Nephron (organoid): ENCODE results near the gene IL17RB.
A peak's percentile ranks its signal among the peaks of the same experiment; 100 is the strongest.

Source experiments
- H3K27ac Mint-ChIP-seq, 3 experiments: 2 replicates each; pipeline ENCODE4 v1.8.0; 2020; ENCODE audit warnings: mixed read lengths in 3 of 3, mild to moderate bottlenecking in 2 of 3, moderate library complexity in 1 of 3
- H3K27me3 Mint-ChIP-seq: 2 replicates; pipeline ENCODE4 v1.8.0; 2021; ENCODE audit warnings: low read depth, mild to moderate bottlenecking, moderate library complexity, mixed read lengths
- H3K36me3 Mint-ChIP-seq: 2 replicates; pipeline ENCODE4 v1.8.0; 2020; ENCODE audit warnings: low read depth, mixed read lengths
- H3K4me1 Mint-ChIP-seq: 2 replicates; pipeline ENCODE4 v1.8.0; 2020; ENCODE audit warnings: mixed read lengths
- H3K4me3 Mint-ChIP-seq, 3 experiments: 2 replicates each; pipeline ENCODE4 v1.8.0; 2020; ENCODE audit warnings: mild to moderate bottlenecking in 3 of 3, mixed read lengths in 3 of 3, moderate library complexity in 2 of 3
- H3K9me3 Mint-ChIP-seq: 2 replicates; pipeline ENCODE4 v1.8.0; 2020; ENCODE audit warnings: mixed read lengths
- CTCF ChIP-seq, 3 experiments: fragments of 200-600 bp; sonication (generic); IDR thresholded peaks; one replicate each; pipeline ENCODE4 v1.5.0; 2021; ENCODE audit warnings: antibody characterized with exemption in 3 of 3; ENCODE audit not compliant: unreplicated experiment in 3 of 3

IL17RB gene

GRCh38 chr3:53837331-53837730 is 9.0 kb upstream of the IL17RB start:
- Mint-ChIP-seq H3K4me3 (no peak overlapping the region), H3K4me1 (no peaks in the 10 kb centered on the region), H3K36me3 (no peaks in the 10 kb centered on the region), H3K9me3 (no peaks in the 10 kb centered on the region), H3K27ac (no peak overlapping the region), H3K27me3 (peaks cover 6% of the 10 kb centered on the region)
- no peak for TF ChIP-seq CTCF (IDR thresholded peaks at IDR 0.05; ENCODE audit: unreplicated experiment in 3 of 3)

- H3K27me3 Mint-ChIP-seq, result peaks cover 21% of the 10 kb centered on the region
- H3K4me3 Mint-ChIP-seq, result no peak overlapping the region
- H3K27ac Mint-ChIP-seq, result no peak overlapping the region
- H3K36me3 Mint-ChIP-seq, result no peaks in the 10 kb centered on the region
- no peak for TF ChIP-seq CTCF (IDR thresholded peaks at IDR 0.05; ENCODE audit: unreplicated experiment in 3 of 3)
- peaks cover 8% of the 10 kb centered on the region for H3K4me1 Mint-ChIP-seq
- H3K9me3 Mint-ChIP-seq, result no peaks in the 10 kb centered on the region
Measured at GRCh38 chr3:53841296-53841695, 5.1 kb upstream of the IL17RB start.

- H3K27me3 Mint-ChIP-seq, result peaks cover 33% of the 10 kb centered on the region
- peaks cover 8% of the 10 kb centered on the region for H3K4me1 Mint-ChIP-seq
- TF ChIP-seq CTCF (IDR thresholded peaks at IDR 0.05; ENCODE audit: unreplicated experiment in 3 of 3), result peak; percentile 15 to 30 (median 26)
- H3K9me3 Mint-ChIP-seq, result no peaks in the 10 kb centered on the region
- peak overlapping the region; percentile 65 to 84 (median 67) for H3K27ac Mint-ChIP-seq
- H3K4me3 Mint-ChIP-seq, result peak overlapping the region; percentile 21 to 55 (median 41)
- no peaks in the 10 kb centered on the region for H3K36me3 Mint-ChIP-seq
Measured at GRCh38 chr3:53842436-53843194, 3.8 kb upstream of the IL17RB start.

- Mint-ChIP-seq H3K9me3 (no peaks in the 10 kb centered on the region), H3K27ac (peak overlapping the region in 2 of 3 experiments; percentile 65 to 67), H3K4me1 (peaks cover 8% of the 10 kb centered on the region), H3K4me3 (peak overlapping the region; percentile 24 to 38 (median 26)), H3K36me3 (no peaks in the 10 kb centered on the region), H3K27me3 (peaks cover 42% of the 10 kb centered on the region)
- no peak for TF ChIP-seq CTCF (IDR thresholded peaks at IDR 0.05; ENCODE audit: unreplicated experiment in 3 of 3)
Measured at GRCh38 chr3:53843195-53844177, 2.9 kb upstream of the IL17RB start.

GRCh38 chr3:53844262-53845102 is 1.9 kb upstream of the IL17RB start:
- Mint-ChIP-seq H3K27me3 (peaks cover 47% of the 10 kb centered on the region), H3K4me3 (peak overlapping the region; percentile 79 to 85 (median 83)), H3K36me3 (no peaks in the 10 kb centered on the region), H3K27ac (peak overlapping the region; percentile 41 to 56 (median 47)), H3K9me3 (no peaks in the 10 kb centered on the region), H3K4me1 (peaks cover 8% of the 10 kb centered on the region)
- TF ChIP-seq CTCF (IDR thresholded peaks at IDR 0.05; ENCODE audit: unreplicated experiment in 3 of 3), result no peak
